ENCODE results near the gene DAP. TPM values are rescaled to one million over a fixed set of nuclear protein-coding genes. Genes with fewer than 3 reads are reported as not detected.

DAP gene
- total RNA-seq, 6 donors from 2014 or later: 38.8 to 101 (median 77.6) TPM

- Histone ChIP-seq H3K4me1 (peaks cover 13 to 31% (median 25%) of the 10 kb centered on the region in 4 donors), H3K9me3 (no peaks in the 10 kb centered on the region)
These were observed 130.9 kb downstream of the DAP start for GRCh38 chr5:10630126-10630525.

GRCh38 chr5:10629682-10630081, 131.4 kb downstream of the DAP start:
- ATAC-seq (ENCODE audit: low FRiP score in 2 of 2): no peak
- WGBS, 2 donors: 84 to 87% methylated on average over 5 of the region's 5 CpGs
- no peak for DNase-seq
- peaks cover 13 to 31% (median 25%) of the 10 kb centered on the region in 4 donors for H3K4me1 ChIP-seq
- H3K4me3 ChIP-seq: no peak overlapping the region
- no peak overlapping the region for H3K27ac ChIP-seq
- H3K36me3 ChIP-seq: no peaks in the 10 kb centered on the region
- H3K9me3 ChIP-seq: no peaks in the 10 kb centered on the region
- H3K27me3 ChIP-seq: no peaks in the 10 kb centered on the region
- TF ChIP-seq POLR2A (IDR thresholded peaks at IDR 0.05) (no peak), EP300 (IDR thresholded peaks at IDR 0.05) (no peak), CTCF (IDR thresholded peaks at IDR 0.05) (no peak), POLR2AphosphoS5 (IDR thresholded peaks at IDR 0.05) (no peak)

More at GRCh38 chr5:10630126-10630525, 130.9 kb downstream of the DAP start:
- DNase-seq (no peak), ATAC-seq (ENCODE audit: low FRiP score in 2 of 2) (no peak)
- Histone ChIP-seq H3K4me3 (no peak overlapping the region), H3K27me3 (no peaks in the 10 kb centered on the region), H3K36me3 (no peaks in the 10 kb centered on the region), H3K27ac (no peak overlapping the region)
- 88 to 89% methylated on average over 5 of the region's 5 CpGs for WGBS, 2 donors
- no peak for TF ChIP-seq CTCF (IDR thresholded peaks at IDR 0.05)
- TF ChIP-seq EP300 (IDR thresholded peaks at IDR 0.05): no peak

Small RNA genes within 50 kb of the gene (small RNA-seq; reads per million reads assigned to genes)
- 0 reads per million in 4 donors for gene AC012629.4

Other genes with a start within 250 kb of the DAP start
- 10 to 100 TPM in 1 of 6 donors, 1 to 10 TPM in 5; 3.1 to 10.5 (median 7.9) TPM for gene ANKRD33B, start 197.2 kb downstream of the DAP start, total RNA-seq